ENCODE results near the gene FAXC. TPM values are rescaled to one million over a fixed set of nuclear protein-coding genes. Genes with fewer than 3 reads are reported as not detected.

The FAXC gene
- polyA plus RNA-seq, 1 of the 3 experiments (the other 2 are of a cell fraction): 9.0 TPM

- H3K9me2 ChIP-seq: no peaks in the 10 kb centered on the region
- H3K36me3 ChIP-seq (replicated peaks in 1 of 2; ENCODE audit: control insufficient read depth in 1 of 2, insufficient read depth in 2 of 2, low read length in 1 of 2): no peaks in the 10 kb centered on the region
- H2AFZ ChIP-seq (ENCODE audit: low read depth): no peak overlapping the region
- ChIA-PET CTCF (no interaction called here), POLR2A (no interaction called here)
- H3F3A ChIP-seq (replicated peaks; ENCODE audit: insufficient read depth): peaks cover 7% of the 10 kb centered on the region
- H3K9me3 ChIP-seq: no peaks in the 10 kb centered on the region
- TF ChIP-seq EZH2phosphoT487 (IDR thresholded peaks at IDR 0.05; ENCODE audit: borderline replicate concordance, low read depth) (no peak), GATA2 (CRISPR knock-in tag; IDR thresholded peaks at IDR 0.05) (no peak), MXI1 (IDR thresholded peaks at IDR 0.05; ENCODE audit: low read depth, low read length) (no peak), IRF3 (IDR thresholded peaks at IDR 0.05; ENCODE audit: low read depth, low read length) (no peak), SMC3 (IDR thresholded peaks at IDR 0.05; ENCODE audit: low read depth, low read length) (no peak), NFIC (IDR thresholded peaks at IDR 0.05; ENCODE audit: borderline replicate concordance) (no peak), POLR2AphosphoS5 (IDR thresholded peaks at IDR 0.05; ENCODE audit: low read depth, low read length) (no peak), REST (IDR thresholded peaks at IDR 0.05; ENCODE audit: low read depth, low read length) (no peak), RAD21 (IDR thresholded peaks at IDR 0.05; ENCODE audit: low read length) (no peak), ZBTB33 (IDR thresholded peaks at IDR 0.05; ENCODE audit: borderline replicate concordance, low read depth) (no peak), FOXM1 (IDR thresholded peaks at IDR 0.05; ENCODE audit: low read depth) (no peak), USF2 (IDR thresholded peaks at IDR 0.05; ENCODE audit: borderline replicate concordance, low read depth, low read length) (no peak), PBX3 (IDR thresholded peaks at IDR 0.05) (no peak), USF1 (IDR thresholded peaks at IDR 0.05; ENCODE audit: borderline replicate concordance, low read depth) (no peak), TCF12 (IDR thresholded peaks at IDR 0.05) (no peak)
- H3K27me3 ChIP-seq (ENCODE audit: insufficient read depth): no peaks in the 10 kb centered on the region
- no peak overlapping the region for H3K27ac ChIP-seq (ENCODE audit: low read depth in 2 of 2, low read length in 1 of 2)
- 92% methylated on average over 3 of the region's 3 CpGs for whole genome bisulfite sequencing (ENCODE audit: low lambda C conversion rate)
- no peak for DNase-seq
- H3K4me2 ChIP-seq: no peak overlapping the region
- H3K4me1 ChIP-seq (ENCODE audit: control insufficient read depth in 1 of 2, insufficient read depth in 2 of 2, low read depth in 1 of 2, low read length in 1 of 2): no peaks in the 10 kb centered on the region; a peak in 2 of 4 replicates
- H3K4me3 ChIP-seq (ENCODE audit: low read depth in 2 of 2, low read length in 1 of 2): no peak overlapping the region
- H3K9ac ChIP-seq: no peak overlapping the region
- no peaks in the 10 kb centered on the region for H4K20me1 ChIP-seq (ENCODE audit: insufficient read depth)
- no peaks in the 10 kb centered on the region; the same call in 1 of the 2 replicates for H3K79me2 ChIP-seq (ENCODE audit: insufficient read depth)
Measured at GRCh38 chr6:99390896-99391295, 41.4 kb upstream of the FAXC start.

Data from SK-N-SH (cell line).